ENCODE data around the gene NAV2. TPM values are rescaled to one million over a fixed set of nuclear protein-coding genes. Genes with fewer than 3 reads are reported as not detected.

The NAV2 gene
- total RNA-seq, 1 experiment from 2014 or later = 22.7 TPM

GRCh38 chr11:20033806-20034205 is 321.2 kb downstream of the NAV2 start:
- H3K4me1 ChIP-seq (ENCODE audit: control insufficient read depth, insufficient read depth, low read length) = no peaks in the 10 kb centered on the region
- in situ Hi-C loops (cut with HindIII; ENCODE audit: low pct_unique_long_range_greater_than_20kb, low sequenced_read_pairs) = no loop called here
- H3K9me3 ChIP-seq (ENCODE audit: control insufficient read depth, insufficient read depth, low read depth, low read length) = no peaks in the 10 kb centered on the region
- no peaks in the 10 kb centered on the region for H3K36me3 ChIP-seq (ENCODE audit: control insufficient read depth, insufficient read depth, low read length)
- ATAC-seq = no peak
- ChIA-PET POLR2A (no interaction called here), CTCF (no interaction called here)
- no peak for TF ChIP-seq TCF7L2 (IDR thresholded peaks at IDR 0.05; ENCODE audit: low read depth, low read length)
- no peak for TF ChIP-seq CTCF (IDR thresholded peaks at IDR 0.05)
- no peak for TF ChIP-seq POLR2AphosphoS5 (IDR thresholded peaks at IDR 0.05; ENCODE audit: low read depth, low read length)
- TF ChIP-seq REST (IDR thresholded peaks at IDR 0.05; ENCODE audit: insufficient read depth in 1 of 2, low read depth in 2 of 2, low read length in 1 of 2) = no peak
- TF ChIP-seq SIN3A (IDR thresholded peaks at IDR 0.05; ENCODE audit: borderline replicate concordance, insufficient read depth, low read depth, low read length) = no peak
- intact Hi-C loops (cut with micrococcal nuclease; ENCODE audit: unreplicated experiment) = no loop called here
- BruUV-seq (replicated peaks) = no TSS peak
- H3K27ac ChIP-seq (ENCODE audit: low read length) = no peak overlapping the region
- no peak for DNase-seq (ENCODE audit: low read depth, low spot score)
- H3K27me3 ChIP-seq (ENCODE audit: control insufficient read depth, insufficient read depth, low read length) = no peaks in the 10 kb centered on the region
- H3K4me3 ChIP-seq (ENCODE audit: low read depth in 2 of 2, low read length in 2 of 2) = no peak overlapping the region

GRCh38 chr11:20034941-20035340 is 322.3 kb downstream of the NAV2 start:
- ATAC-seq (no peak), DNase-seq (ENCODE audit: low read depth, low spot score) (no peak)
- H3K27me3 ChIP-seq (ENCODE audit: control insufficient read depth, insufficient read depth, low read length) = no peaks in the 10 kb centered on the region
- no peak overlapping the region for H3K4me3 ChIP-seq (ENCODE audit: low read depth in 2 of 2, low read length in 2 of 2)
- CTCF ChIA-PET = no interaction called here
- BruUV-seq (replicated peaks) = no TSS peak
- H3K27ac ChIP-seq (ENCODE audit: low read length) = no peak overlapping the region
- intact Hi-C loops (cut with micrococcal nuclease; ENCODE audit: unreplicated experiment) = no loop called here
- POLR2A ChIA-PET = no interaction called here
- in situ Hi-C loops (cut with HindIII; ENCODE audit: low pct_unique_long_range_greater_than_20kb, low sequenced_read_pairs) = no loop called here
- no peak for TF ChIP-seq POLR2AphosphoS5 (IDR thresholded peaks at IDR 0.05; ENCODE audit: low read depth, low read length)
- TF ChIP-seq TCF7L2 (IDR thresholded peaks at IDR 0.05; ENCODE audit: low read depth, low read length) = no peak
- TF ChIP-seq CTCF (IDR thresholded peaks at IDR 0.05) = no peak
- TF ChIP-seq SIN3A (IDR thresholded peaks at IDR 0.05; ENCODE audit: borderline replicate concordance, insufficient read depth, low read depth, low read length) = no peak
- no peak for TF ChIP-seq REST (IDR thresholded peaks at IDR 0.05; ENCODE audit: insufficient read depth in 1 of 2, low read depth in 2 of 2, low read length in 1 of 2)
- H3K4me1 ChIP-seq (ENCODE audit: control insufficient read depth, insufficient read depth, low read length) = no peaks in the 10 kb centered on the region
- no peaks in the 10 kb centered on the region for H3K9me3 ChIP-seq (ENCODE audit: control insufficient read depth, insufficient read depth, low read depth, low read length)
- no peaks in the 10 kb centered on the region for H3K36me3 ChIP-seq (ENCODE audit: control insufficient read depth, insufficient read depth, low read length)
